Stimulated activated naive CD8-positive, alpha-beta T cell treated with anti-CD3 and anti-CD28 coated beads, Interleukin-15, Interleukin-2, amounts not matched to agents 100 ng/mL and 50 ng/mL, for 24 hours (primary cell): ENCODE measurements around the gene GOPC.

ENCODE experiments used
- H3K27ac Mint-ChIP-seq: one replicate; pipeline ENCODE4 v1.8.0; 2021; ENCODE audit warnings: mild to moderate bottlenecking, mixed read lengths
- H3K27me3 Mint-ChIP-seq: one replicate; pipeline ENCODE4 v1.8.0; 2021; ENCODE audit warnings: mixed read lengths
- H3K36me3 Mint-ChIP-seq: one replicate; pipeline ENCODE4 v1.8.0; 2021; ENCODE audit warnings: low read depth, mixed read lengths
- H3K4me1 Mint-ChIP-seq: one replicate; pipeline ENCODE4 v1.8.0; 2021; ENCODE audit warnings: low read depth, mixed read lengths
- H3K4me3 Mint-ChIP-seq: one replicate; pipeline ENCODE4 v1.8.0; 2021; ENCODE audit warnings: mild to moderate bottlenecking, mixed read lengths
- H3K9me3 Mint-ChIP-seq: one replicate; pipeline ENCODE4 v1.8.0; 2021; ENCODE audit warnings: mixed read lengths

The GOPC gene

DNA sequence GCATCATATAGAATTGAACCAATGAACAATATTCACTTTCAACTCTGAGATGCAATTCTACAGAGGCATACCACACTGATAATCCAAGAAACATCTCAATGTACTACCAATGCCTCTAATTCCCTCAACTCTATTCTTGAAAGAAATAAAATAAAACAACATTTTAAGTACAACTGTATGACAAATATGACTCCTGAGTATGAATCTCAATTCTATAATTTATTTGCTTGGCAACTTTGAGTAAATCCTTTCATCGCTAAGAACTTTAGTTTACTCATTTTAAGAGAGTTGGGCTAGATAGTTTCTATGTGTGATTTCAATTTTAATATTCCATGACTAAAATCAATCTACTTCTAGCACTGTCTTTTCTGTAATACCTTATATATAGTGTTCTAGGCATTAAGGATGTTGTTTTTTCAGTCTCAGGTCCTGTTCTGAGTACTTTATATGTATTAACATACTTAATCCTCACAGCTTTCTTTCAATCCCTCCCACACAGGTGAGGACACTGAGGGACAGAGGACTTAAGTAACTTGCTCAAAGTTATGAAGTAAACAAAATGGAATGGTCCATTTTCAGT lies 33.4 kb downstream of the GOPC start:
- no peak overlapping the region for H3K27ac Mint-ChIP-seq
- no peak overlapping the region for H3K4me3 Mint-ChIP-seq
- H3K9me3 Mint-ChIP-seq, result no peaks in the 10 kb centered on the region
- H3K27me3 Mint-ChIP-seq, result no peaks in the 10 kb centered on the region
- no peaks in the 10 kb centered on the region for H3K4me1 Mint-ChIP-seq
- H3K36me3 Mint-ChIP-seq, result peaks cover 43% of the 10 kb centered on the region

DNA sequence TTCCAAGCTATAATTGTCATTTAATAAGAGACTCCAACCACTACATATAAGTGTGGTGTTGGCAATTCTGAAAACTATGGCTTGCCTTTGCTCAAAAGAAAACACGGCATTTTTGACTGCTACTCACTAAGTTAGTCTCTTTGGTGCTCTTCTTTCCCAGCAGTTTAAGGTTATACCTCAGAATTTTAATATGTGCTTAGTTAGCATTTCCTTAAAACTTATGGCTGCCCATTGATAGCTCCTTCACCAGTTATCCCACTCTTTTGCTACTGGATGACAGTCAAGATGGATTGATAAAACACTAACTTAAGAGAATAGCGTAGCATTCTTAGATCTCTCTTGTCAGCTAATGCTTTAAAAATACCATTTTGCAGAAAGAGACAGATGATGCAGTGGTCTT lies 34.1 kb downstream of the GOPC start:
- Mint-ChIP-seq H3K4me3 (no peak overlapping the region), H3K9me3 (no peaks in the 10 kb centered on the region), H3K27me3 (no peaks in the 10 kb centered on the region), H3K36me3 (peaks cover 36% of the 10 kb centered on the region), H3K27ac (no peak overlapping the region), H3K4me1 (no peaks in the 10 kb centered on the region)

DNA sequence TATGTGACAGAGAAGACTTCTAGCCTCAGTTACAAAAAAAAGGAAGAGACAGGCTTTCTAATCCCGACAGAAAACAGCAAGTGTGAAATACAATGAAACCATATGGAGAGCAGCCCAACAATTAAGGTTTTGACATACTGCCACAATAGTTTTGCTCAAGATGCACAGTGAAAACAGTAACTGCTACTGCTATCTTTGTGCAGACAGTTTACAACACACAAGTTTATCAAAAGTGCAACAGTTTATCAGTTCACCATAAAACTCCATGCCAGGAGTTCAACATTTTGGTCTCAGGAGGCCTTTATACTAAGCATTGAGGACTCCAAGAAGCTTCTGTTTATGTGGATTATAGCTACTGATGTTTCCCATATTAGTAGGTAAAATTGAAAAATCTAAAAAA lies 37.6 kb downstream of the GOPC start:
- H3K4me1 Mint-ChIP-seq, result no peaks in the 10 kb centered on the region
- H3K27me3 Mint-ChIP-seq, result no peaks in the 10 kb centered on the region
- no peak overlapping the region for H3K4me3 Mint-ChIP-seq
- no peak overlapping the region for H3K27ac Mint-ChIP-seq
- no peaks in the 10 kb centered on the region for H3K9me3 Mint-ChIP-seq
- H3K36me3 Mint-ChIP-seq, result peaks cover 33% of the 10 kb centered on the region

DNA sequence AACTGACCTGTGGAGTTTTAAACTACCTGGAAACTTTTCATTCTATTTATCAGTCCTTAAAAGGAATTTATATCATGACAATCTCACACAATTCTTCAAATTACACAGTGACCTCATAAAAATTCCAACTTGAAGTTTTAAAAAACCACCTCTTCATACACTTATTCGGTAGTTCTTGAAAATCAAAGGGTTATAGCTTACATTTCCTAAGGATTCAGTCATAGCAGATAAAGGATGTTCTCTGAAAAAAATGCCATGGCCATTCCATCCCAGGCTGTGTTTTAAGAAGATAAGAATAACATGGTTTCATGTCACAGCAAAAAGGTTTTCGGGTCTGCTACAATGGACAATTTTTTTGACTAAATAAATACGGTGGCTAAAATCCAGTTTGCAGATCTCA lies 41.2 kb downstream of the GOPC start:
- H3K36me3 Mint-ChIP-seq, result peaks cover 19% of the 10 kb centered on the region
- no peaks in the 10 kb centered on the region for H3K27me3 Mint-ChIP-seq
- H3K4me1 Mint-ChIP-seq, result no peaks in the 10 kb centered on the region
- no peaks in the 10 kb centered on the region for H3K9me3 Mint-ChIP-seq
- no peak overlapping the region for H3K27ac Mint-ChIP-seq
- H3K4me3 Mint-ChIP-seq, result no peak overlapping the region

DNA sequence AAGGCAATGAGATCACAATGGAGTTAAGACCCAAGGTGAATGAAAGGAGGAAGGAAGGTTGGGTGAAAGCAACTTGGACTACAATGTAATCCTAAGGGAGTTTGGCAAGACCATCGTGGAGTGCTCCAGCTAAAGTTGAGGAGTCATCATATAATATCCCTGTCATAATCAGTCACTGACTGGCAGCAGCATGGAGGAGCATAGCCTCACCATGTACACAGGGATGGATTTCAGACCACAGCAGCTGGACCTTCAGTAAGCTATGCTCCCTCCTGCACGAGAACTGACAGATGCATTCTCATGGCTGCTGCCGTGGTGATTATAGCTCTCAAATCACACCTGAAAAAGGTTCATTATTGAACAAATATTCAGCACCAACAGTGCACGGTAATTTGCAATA lies 43.0 kb downstream of the GOPC start:
- H3K27me3 Mint-ChIP-seq, result no peaks in the 10 kb centered on the region
- H3K36me3 Mint-ChIP-seq, result peaks cover 17% of the 10 kb centered on the region
- H3K4me3 Mint-ChIP-seq, result no peak overlapping the region
- no peaks in the 10 kb centered on the region for H3K9me3 Mint-ChIP-seq
- H3K4me1 Mint-ChIP-seq, result no peaks in the 10 kb centered on the region
- no peak overlapping the region for H3K27ac Mint-ChIP-seq

DNA sequence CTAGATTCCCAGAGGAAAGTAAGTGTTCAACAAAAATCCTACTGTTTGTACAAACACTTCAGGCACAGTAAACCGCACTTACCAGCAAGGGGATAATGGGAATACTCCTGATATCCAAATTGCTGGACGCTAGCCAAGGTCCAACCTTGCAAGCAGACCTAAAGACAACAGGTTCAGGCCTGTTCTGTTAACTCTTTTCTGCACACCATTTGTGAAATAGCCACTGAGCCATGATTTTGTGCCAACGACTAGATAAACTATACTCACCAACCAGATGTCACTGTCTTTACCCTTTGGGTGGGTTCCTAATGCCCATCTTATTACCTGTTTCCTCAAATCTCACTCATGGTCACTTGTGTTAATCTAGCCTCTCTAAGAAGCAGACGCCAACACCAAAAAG lies 43.5 kb downstream of the GOPC start:
- H3K4me1 Mint-ChIP-seq, result no peaks in the 10 kb centered on the region
- H3K36me3 Mint-ChIP-seq, result peaks cover 17% of the 10 kb centered on the region
- H3K4me3 Mint-ChIP-seq, result no peak overlapping the region
- no peaks in the 10 kb centered on the region for H3K27me3 Mint-ChIP-seq
- H3K9me3 Mint-ChIP-seq, result no peaks in the 10 kb centered on the region
- no peak overlapping the region for H3K27ac Mint-ChIP-seq

DNA sequence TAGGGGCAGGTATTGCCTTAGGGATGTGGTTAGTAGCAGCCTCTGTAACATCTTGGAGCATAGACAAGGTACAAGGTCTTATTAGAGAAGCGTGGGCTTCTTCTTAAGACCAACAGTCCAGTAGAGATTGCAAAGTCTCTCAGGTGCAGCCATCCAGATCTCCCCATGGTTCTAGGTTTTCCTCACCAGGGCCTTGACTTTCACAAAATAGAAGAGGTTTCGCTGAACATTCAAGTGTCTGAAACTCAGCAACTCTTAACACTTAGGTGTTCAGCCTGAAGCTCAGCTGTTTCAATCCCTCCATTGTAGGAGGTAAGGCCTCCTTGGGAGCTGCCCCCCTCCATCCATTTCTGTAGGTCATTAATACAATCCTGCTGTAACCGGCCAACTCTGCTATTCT lies 44.4 kb downstream of the GOPC start:
- no peak overlapping the region for H3K27ac Mint-ChIP-seq
- H3K4me3 Mint-ChIP-seq, result no peak overlapping the region
- H3K4me1 Mint-ChIP-seq, result no peaks in the 10 kb centered on the region
- H3K27me3 Mint-ChIP-seq, result no peaks in the 10 kb centered on the region
- H3K36me3 Mint-ChIP-seq, result peaks cover 14% of the 10 kb centered on the region
- H3K9me3 Mint-ChIP-seq, result no peaks in the 10 kb centered on the region

DNA sequence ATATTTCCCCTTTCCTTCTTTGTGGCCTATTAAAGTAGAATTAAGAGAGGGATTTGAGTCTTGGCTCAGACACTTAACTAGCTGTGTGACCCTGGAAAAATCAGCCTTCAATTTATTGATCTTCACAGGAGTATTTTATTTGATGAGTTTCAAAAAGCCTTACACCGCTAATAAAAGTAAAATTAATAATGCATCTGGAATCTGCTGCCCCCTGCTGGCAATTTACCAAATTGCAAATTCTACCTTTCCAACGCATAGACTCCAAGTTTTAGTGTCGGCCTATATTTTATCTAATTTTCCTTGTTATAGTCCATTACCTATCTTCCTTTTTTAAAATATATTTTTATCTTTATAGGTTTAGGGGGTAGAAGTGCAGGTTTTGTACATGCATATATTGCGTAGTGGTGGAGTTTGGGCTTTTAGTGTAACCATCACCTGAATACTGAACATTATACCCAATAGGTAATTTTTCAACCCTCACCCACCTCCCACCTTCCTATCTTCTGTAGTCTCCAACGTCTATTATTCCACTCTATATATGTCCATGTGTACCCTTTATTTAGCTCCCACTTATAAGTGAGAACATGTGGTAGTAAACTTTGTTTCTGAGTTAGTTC lies 46.3 kb downstream of the GOPC start:
- Mint-ChIP-seq H3K4me1 (peaks cover 1% of the 10 kb centered on the region), H3K27ac (no peak overlapping the region), H3K27me3 (no peaks in the 10 kb centered on the region), H3K4me3 (no peak overlapping the region), H3K36me3 (peaks cover 4% of the 10 kb centered on the region), H3K9me3 (no peaks in the 10 kb centered on the region)

DNA sequence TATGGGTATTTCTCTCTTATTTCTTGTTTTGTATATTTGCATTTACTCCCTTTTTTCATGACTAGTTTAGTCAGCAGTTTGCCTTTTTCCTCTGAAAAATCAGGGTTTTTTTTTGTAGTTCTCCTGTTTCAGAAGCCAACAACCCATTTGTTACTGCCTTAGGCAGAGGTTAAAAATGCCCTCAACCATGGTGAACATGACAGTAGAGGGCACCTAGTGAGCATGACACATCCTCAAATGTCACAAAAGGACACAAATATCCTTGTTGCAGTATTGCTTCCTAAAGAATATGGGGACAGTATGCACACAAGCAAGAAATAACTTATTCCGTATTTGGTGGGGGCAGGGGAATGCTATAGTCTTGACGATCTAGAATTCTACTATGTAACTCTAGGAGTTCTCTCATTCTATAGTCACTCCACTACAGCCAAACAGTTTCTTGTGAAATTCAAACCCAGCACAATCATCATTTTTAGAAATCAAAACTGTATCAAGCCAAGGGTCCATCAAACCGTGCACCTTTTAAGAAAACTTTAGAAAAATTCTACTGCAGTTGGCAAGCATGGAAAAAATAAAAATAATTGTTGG lies 47.0 kb downstream of the GOPC start:
- Mint-ChIP-seq H3K27me3 (no peaks in the 10 kb centered on the region), H3K36me3 (no peaks in the 10 kb centered on the region), H3K9me3 (no peaks in the 10 kb centered on the region), H3K27ac (no peak overlapping the region), H3K4me3 (no peak overlapping the region), H3K4me1 (peaks cover 8% of the 10 kb centered on the region)

DNA sequence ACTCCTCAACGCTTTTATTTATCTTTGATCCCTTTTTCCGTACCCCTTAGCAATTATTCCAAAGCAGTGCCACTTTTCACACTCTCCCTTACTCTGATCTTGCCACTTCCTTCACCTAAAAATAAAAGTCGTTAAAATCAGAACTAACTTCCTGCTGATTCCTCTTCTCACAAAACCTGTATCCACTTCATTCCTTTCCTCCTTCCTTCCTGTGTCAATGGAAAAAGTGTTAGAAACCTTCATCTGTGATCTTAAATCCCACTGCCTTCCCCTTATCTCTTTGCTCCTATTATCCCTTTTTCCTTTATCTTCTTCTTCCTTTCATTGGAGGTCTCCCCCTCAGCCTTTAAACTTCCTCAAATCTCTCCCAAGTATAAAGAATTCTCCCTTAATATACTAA lies 49.2 kb downstream of the GOPC start:
- no peak overlapping the region for H3K27ac Mint-ChIP-seq
- peaks cover 30% of the 10 kb centered on the region for H3K4me1 Mint-ChIP-seq
- no peaks in the 10 kb centered on the region for H3K36me3 Mint-ChIP-seq
- H3K4me3 Mint-ChIP-seq, result no peak overlapping the region
- no peaks in the 10 kb centered on the region for H3K27me3 Mint-ChIP-seq
- H3K9me3 Mint-ChIP-seq, result no peaks in the 10 kb centered on the region

DNA sequence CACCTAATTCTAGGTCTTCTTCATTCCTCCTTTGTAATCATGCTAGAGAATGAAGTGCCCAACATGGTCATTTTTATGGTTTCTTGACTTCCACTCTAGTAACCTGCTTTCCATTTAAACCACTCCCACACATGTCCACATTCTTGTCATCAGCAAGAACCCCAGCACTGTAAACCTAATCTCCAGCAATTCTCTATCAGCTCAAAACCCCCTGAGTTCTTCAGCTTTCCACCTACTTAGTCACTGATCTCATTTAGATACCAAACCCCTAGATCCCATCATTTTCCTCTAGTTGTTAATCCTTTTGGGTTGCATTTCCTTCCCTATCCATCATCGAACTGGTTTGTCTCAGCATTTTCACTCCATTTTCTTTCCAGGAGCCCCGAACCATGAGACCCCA lies 49.7 kb downstream of the GOPC start:
- no peak overlapping the region for H3K4me3 Mint-ChIP-seq
- peaks cover 33% of the 10 kb centered on the region for H3K4me1 Mint-ChIP-seq
- H3K9me3 Mint-ChIP-seq, result no peaks in the 10 kb centered on the region
- H3K27me3 Mint-ChIP-seq, result no peaks in the 10 kb centered on the region
- no peaks in the 10 kb centered on the region for H3K36me3 Mint-ChIP-seq
- H3K27ac Mint-ChIP-seq, result no peak overlapping the region

DNA sequence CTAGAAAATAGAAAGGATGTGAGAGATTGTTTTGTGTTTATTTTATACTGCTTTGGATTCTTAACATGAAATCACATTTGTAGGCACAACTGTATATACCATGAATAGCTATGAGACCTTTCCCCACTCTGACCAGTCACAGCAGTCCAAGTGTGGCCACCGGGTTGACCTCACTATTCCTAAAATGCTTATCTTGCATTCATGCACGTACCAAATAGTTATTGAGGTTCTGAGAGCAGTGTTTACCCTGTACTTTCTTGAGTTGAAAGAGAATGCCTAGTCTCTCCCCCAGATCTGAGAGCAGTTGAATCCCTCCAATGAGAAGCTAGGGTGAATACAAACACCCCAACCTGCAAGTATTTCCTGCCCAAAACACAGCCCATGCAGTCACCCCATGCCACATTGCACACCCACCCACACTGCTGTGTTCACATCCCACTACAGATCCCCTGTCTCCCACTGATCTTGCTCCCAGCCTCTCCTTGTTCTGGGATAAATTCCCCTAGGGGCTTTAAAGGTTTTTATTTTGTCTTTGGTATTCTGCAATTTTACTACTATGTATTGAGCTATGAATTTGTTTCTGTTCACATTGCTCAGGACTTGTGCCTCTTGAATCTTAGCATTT lies 51.6 kb downstream of the GOPC start:
- no peak overlapping the region for H3K27ac Mint-ChIP-seq
- H3K27me3 Mint-ChIP-seq, result peaks cover 8% of the 10 kb centered on the region
- H3K9me3 Mint-ChIP-seq, result no peaks in the 10 kb centered on the region
- no peaks in the 10 kb centered on the region for H3K36me3 Mint-ChIP-seq
- no peak overlapping the region for H3K4me3 Mint-ChIP-seq
- peaks cover 37% of the 10 kb centered on the region for H3K4me1 Mint-ChIP-seq

DNA sequence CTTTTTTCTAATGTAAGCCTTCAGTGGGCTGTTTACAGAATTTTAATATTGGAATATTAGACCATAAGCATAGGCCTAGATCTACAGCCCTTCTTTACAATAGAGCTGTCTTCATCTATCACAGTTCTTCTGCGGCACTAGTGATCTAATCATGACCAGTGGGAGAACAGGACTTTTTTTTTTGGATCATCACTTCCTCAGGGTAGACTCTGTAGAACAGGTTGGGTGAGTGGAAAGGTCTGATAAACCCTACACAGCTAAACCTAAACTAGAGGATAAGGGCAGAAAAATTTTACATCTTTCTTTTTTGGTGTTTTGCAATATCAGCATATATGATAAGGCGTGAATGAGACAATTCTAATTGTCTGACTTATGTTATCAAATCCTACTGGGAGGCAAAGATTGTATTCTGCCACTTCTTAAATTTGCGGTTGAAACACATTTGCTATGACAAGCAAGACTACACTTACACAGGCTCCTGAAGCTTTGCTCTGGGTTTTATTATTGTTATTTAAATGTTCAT lies 52.2 kb downstream of the GOPC start:
- Mint-ChIP-seq H3K36me3 (no peaks in the 10 kb centered on the region), H3K27ac (peak overlapping the region; percentile 65), H3K9me3 (no peaks in the 10 kb centered on the region), H3K27me3 (peaks cover 8% of the 10 kb centered on the region), H3K4me3 (no peak overlapping the region), H3K4me1 (peaks cover 37% of the 10 kb centered on the region)

DNA sequence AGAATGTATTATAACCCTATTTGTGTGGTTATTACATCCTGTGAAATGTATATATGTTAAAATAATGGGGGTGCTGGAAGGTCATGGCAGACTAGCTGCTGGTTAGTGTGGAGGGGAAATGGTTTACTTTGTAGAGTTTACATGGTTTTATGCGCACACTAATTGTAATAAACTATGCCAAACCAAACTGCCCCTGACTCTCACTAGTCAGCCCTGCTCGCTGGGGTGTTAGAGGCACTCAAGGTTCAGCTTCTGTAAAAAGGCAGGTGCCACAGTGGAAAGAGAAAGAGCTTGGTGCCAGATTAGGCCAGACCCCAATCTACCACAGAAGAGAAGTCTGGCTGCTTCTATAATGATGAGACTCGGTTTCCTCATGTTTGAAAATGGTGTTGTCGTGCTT lies 52.7 kb downstream of the GOPC start:
- Mint-ChIP-seq H3K27me3 (peaks cover 8% of the 10 kb centered on the region), H3K4me1 (peaks cover 37% of the 10 kb centered on the region), H3K36me3 (no peaks in the 10 kb centered on the region), H3K9me3 (no peaks in the 10 kb centered on the region), H3K27ac (peak overlapping the region; percentile 65), H3K4me3 (peak overlapping the region; percentile 78)

DNA sequence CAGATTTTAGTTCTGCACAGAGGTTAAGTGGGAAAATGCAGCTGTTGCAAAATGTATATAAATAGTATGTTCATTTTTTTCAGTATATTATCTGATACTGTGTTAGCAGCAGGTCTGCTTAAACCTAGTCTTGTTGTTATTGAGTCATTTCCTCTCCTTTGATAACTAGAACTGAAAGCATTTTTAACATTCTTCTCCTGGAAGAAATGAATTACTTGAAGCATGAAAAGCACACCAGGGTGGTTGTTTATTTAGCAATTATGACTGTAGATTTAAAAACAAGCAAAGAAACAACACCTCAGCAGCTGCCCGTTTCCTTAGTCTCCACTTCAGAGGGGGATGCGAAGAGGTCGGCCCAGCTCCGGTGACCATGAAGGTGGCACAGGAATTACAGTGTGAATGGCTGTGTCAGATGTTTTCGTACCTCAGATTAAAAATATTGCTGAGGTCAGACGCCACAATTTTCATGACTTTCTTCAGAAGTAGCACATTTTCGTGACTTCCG lies 53.5 kb downstream of the GOPC start:
- H3K4me1 Mint-ChIP-seq, result peaks cover 37% of the 10 kb centered on the region
- no peaks in the 10 kb centered on the region for H3K36me3 Mint-ChIP-seq
- peaks cover 8% of the 10 kb centered on the region for H3K27me3 Mint-ChIP-seq
- H3K9me3 Mint-ChIP-seq, result no peaks in the 10 kb centered on the region
- peak overlapping the region; percentile 78 for H3K4me3 Mint-ChIP-seq
- peak overlapping the region; percentile 65 for H3K27ac Mint-ChIP-seq
